GM21723 (cell line): ENCODE data around the gene IQGAP2.
"Not testable (repeated sequence)": the region's sequence is repeated elsewhere in the genome, so short reads cannot be mapped to it uniquely, and the experiment has no call there.

Experiments used
- ATAC-seq: cut with Tn5 transposase; IDR thresholded peaks from one replicate; pipeline ENCODE4 v1.9.1; 2021; ENCODE audit warnings: mild to moderate bottlenecking, moderate library complexity; ENCODE audit not compliant: unreplicated experiment

The IQGAP2 gene

DNA sequence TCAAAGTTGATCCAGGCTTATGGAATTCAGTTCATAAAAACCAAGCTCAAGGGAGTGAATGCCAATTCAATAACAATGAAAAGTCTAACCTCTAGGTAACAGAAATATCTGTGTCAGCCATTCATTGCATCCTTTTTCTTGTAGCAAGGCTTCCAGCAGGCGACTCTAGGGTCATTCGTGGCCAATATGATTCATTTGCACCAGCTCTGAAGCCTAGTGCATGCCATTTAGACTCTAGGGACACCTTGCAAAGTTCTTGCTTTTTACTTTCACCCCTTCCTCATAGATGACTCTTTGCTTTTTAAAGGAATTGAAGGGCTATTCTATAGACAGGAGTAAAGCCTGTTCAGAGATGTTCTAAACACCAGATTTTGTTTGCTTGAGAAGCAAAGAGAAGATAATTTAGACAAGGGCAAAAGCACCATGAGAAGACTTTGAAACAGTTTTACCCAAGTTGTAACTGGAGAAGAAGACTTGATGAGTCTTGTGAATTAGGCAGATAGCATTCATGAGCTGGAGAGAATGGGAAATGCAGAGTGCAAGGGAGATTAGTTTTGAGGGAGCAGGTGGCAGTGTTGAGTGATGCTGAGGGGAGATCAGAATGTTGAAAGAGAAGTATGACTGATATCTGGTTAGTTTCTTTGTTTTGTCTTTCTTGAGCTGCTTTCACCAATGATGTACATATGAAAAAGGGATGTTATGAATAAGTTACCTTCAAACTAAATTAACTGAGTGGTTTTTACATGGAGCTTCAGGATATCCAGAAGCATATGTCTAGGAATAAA, 125.7 kb downstream of the IQGAP2 start:
- no peak for ATAC-seq

DNA sequence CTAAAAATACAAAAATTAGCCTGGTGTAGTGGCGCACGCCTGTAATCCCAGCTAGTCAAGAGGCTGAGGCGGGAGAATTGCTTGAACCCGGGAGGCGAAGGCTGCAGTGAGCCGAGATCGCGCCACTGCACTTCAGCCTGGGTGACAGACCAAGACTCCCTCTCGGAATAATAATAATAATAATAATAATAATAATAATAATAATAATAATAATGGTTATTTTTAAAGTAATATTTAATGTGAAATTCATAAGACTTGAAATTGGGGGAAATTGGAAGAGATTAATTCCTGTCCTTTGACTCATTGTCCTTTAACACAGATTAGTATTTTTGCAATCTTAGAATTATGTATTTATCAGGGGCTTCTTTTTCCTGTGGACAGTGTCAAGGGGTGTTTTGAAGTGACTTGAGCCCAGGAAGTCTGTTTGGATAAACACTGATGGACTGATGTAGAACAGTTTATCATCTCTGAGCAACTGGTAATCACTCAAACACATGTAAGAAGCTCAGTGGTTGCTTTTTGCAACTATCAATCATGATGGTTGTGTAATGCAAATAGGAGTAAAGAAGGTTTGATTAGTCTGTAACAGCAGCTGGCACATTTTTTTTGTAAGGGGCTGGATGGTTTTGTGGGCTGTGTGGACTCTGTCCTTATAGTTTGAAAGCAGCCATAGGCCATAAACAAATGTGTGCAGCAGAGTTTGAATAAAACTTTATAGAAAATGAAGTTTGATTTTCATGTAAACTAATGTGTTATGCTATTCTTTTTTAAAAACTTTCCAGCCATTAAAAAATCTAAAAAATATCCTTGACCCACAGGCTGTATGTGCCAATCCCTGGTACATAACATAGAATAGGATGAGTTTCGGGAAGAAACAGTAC, 126.6 kb downstream of the IQGAP2 start:
- no peak for ATAC-seq

DNA sequence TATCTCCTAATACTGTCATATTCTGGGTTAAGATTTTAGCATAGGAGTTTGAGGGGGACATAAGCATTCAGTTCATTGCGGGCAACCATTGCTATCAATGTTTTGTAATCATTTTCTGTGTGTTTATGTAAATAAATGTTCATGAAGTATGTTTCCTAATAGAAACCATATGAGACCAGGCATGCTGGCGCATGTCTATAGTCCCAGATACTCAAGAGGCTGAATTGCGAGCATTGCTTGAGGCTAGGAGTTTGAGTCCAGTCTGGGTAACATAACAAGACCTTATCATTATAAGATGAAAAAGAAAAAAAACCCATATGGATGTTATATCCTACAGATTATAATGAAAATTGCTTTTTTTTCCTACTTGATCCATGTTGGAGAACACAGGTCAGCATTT, 129.0 kb downstream of the IQGAP2 start:
- no peak for ATAC-seq

DNA sequence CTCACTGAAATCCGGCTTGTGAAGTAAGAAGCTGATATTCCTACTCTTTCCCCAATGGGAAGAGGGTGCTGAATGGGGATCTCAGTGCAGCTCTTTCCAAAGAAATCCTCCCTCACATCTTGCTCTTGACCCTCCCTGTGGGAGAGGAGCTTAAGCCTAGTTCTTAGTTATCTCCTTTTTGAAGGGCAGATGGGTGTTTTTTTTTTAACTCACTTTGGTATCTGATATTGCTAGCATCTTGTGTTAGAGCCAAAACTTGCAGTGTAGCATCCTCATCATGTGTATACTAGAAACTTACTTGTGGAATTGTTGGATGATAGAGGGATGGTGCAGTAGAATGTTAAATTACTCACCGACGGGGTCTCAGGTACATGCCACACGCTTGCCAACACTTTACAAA, 129.9 kb downstream of the IQGAP2 start:
- no peak for ATAC-seq

DNA sequence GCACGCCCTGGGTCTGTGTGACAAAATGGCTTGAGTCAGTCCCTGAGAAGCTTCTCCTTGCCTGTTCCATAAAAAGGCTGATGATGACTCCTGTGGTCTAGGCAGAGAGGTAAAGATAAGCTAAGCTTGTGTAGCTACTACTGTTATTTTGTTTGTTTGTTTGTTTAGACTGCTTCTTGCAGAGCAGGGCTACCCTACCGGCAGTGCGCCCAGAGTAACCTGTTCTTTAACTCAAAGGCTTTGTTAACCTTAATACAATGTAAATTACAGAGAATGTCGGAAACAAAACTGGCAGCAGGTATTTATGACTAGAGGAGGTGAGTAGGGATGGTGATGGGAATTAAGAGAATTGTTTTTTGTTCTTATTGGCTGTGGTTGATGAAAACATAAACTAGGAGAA, 132.5 kb downstream of the IQGAP2 start:
- no peak for ATAC-seq

DNA sequence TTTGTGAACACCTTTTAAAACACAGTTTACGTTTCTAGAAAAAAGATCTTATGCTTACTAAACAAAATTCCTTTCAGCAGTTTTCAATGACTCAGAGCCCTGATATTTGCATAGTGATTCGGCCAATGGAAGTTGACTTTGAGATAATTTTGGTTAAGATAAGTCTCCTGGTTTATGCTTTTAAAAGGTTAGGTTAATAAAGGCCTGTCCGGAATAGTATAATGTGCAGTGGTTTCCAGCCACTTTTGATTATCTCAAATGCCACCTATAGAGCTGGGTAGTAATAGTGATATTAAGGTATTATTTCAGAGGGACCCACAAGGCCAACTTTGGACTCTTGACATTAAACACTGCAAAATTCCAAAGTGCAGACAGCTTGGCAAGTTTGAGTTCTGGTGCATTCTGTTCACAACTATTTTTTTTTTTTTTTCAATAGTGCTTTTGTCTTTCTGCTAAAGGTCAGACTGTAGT, 134.0 kb downstream of the IQGAP2 start:
- ATAC-seq, result no peak

DNA sequence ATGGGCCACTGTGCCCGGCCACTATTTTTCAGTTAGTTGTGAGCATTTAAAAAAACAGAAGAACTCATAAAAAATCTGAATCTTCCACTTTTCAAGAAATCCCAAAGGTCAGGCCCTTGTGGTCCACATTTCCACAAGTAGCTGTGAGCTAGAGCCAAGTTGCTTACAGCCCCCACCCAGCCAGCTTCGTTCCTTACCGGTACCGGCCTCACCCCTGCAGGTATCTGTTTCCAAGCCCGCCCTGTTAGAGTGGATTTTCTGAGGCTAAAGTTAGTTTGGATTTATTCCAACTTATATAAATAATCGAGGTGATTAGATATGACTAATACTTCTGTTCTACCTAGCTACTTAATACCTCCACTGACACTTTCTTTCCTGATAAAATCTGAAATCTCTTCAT, 139.2 kb downstream of the IQGAP2 start:
- ATAC-seq, result no peak

DNA sequence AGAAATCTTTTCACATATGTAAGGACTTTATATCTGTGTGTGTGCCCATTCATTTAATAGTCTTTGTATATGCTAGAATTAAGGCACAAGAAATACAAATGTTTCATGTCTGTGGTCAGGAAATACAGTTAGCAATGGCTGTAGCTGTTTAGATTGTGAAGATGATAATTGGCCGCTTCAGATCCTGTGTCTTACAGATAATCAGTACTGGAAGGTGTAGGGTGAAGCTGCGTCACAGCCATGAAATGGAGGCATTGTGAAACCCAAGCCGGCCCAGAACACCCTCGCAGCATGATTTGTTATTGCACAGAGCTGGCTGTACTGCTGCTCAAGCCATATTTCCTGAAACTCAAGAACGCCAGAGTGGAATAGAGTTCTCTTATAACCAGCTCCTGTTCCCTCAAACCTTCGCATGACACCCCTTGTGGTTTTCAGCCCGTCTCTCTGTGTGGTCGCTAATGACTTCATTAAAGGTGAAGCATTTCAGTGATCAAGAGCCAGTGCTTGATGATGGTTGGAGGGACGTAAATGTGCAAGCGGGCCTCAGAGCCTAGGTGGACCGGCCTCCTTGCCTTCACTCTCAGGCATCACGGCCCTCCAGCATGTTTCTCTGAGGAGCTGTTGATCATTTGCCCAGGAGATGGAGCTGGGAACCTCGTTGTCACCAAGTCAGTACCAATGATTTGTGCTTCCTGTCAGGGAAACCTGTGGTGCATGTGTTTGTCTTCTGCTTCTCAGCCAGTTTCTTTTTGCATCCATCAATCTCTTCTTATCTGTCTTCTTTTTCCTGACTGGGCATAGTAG, 140.0 kb downstream of the IQGAP2 start:
- no peak for ATAC-seq

DNA sequence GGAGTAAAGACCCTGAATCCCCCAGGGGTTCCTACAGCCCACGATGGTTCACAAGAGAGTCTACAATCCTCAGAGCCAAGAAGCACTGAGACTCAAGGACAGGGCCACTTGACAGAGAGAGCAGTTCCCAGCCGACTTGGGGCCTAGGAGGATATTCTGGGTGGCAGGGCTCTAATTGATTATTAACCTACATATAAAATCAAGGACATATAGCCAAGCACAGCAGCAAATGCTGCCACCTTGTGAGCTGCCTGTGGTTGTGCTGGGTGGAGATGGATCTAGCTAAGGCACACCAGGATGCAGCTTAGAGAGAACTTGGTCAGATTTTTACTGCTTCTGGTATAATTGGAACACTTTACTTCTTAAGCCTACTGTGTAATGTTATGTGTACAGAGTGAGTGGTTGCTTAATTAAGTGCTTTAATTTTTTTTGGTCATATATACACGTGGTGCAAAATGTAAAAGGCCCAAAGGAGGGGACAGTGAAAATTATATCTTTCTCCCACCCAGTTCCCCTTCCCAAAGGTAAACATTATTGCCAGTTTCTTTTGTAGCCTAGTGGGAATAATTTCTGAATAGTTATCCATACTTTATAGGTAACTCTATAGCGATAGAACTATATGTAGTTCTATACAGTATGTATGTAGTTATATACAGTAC, 141.3 kb downstream of the IQGAP2 start:
- ATAC-seq, result no peak

DNA sequence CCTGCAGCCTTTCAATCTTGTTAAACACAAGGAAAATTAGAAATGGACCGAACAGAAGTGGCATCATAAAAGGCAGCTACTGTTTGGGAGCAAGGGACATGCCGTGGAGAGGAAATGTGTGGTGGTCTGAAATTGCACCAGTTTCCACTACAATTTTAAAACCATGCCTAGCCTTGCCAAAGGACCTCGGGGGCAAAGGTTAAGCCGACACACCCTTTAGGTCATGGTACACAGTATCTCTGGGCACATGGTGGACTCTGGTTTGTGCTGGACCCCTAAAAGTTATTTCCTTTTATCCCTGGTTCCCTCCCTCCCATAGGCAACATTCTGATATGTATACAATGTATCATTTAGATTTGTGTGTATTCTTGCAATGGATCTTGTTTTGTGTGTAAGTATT, 142.1 kb downstream of the IQGAP2 start:
- no peak for ATAC-seq

DNA sequence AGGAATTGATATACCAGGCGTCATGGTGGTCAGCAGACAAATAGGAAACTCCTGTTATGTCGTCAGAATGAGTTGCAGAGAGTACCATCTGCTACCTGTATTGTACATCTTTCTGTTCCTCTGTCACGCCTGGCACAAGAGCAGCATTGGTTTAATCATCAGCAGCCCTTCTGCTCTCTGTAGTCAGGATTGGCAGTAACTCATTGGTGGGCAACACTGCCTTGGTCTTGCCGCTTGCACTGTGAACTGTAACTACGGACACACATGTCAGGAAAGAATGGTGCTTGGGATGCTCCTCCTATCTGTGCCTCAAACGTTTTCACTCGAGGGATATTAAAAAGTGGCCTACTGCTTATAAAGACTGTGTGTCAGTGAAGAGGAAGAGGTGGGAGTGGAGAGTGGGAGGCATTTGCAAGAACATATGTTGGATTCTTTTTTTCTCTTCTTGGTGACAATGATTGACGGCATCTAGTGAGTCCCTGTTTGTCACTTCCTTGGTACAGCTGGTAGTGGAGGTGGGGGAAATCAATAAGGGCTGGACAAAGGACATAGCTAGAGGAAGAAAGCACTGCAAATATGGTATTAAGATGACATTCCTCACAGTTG, 143.5 kb downstream of the IQGAP2 start:
- no peak for ATAC-seq

DNA sequence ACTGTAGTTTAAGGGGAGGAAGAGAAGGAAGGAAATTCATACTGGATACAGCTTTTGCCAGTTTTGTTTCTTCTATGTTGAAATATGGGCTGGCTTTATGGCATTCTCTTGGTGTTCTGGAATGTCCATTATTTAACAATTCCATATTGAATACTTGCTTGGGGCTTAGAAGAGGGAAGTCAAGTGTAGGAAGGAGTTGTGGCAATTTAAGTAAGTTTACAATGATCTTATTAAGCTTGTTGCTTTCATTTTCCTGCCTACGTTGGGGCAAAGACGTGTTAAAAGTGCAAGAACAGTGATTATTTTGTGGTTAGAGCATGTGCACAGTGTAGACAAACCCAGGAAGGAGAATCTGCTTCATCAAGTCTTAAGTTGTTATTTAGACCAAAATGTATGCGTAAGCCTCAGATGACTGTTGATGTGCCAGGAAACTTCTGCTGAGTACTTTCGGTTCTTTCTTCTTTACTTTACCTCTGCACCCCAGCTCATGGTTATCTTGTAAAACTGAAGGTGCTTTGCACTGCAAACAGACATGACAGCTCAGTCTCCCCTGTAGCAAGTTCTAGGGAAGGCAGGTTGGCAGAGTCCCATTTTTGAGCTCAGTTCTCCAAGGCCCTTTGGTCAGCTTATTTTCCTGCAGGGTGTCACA, 144.3 kb downstream of the IQGAP2 start:
- ATAC-seq, result peak; percentile 74

DNA sequence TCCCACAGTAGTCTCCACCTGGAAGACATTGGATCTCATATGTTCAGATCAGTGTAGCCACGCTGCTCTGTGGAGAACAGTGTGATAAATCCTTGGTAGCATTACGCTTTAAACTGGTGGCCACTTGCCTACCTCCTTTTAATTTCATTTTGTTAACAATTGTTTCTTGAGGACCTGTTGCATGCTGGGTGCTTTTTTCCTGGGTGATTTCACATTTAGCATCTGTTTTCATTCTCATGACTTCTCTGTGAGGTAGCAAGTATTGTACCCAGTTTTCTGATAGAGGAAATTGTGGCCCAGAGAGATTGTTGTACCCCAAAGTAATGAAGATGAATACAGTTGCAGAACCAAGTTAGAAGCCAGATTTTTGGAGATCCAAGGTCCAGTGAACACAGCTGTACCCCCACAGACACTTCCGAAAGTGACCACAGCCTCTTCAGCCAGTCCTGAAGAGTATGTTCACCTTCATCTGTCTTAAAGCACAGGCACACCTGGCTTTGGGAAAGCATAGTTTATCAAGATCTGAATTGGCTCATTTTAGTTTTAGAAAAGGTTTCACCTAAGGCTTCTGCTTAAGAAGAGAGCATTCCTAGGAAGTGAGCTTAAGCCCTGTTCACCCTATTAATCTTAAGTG, 144.9 kb downstream of the IQGAP2 start:
- peak; percentile 40 for ATAC-seq

DNA sequence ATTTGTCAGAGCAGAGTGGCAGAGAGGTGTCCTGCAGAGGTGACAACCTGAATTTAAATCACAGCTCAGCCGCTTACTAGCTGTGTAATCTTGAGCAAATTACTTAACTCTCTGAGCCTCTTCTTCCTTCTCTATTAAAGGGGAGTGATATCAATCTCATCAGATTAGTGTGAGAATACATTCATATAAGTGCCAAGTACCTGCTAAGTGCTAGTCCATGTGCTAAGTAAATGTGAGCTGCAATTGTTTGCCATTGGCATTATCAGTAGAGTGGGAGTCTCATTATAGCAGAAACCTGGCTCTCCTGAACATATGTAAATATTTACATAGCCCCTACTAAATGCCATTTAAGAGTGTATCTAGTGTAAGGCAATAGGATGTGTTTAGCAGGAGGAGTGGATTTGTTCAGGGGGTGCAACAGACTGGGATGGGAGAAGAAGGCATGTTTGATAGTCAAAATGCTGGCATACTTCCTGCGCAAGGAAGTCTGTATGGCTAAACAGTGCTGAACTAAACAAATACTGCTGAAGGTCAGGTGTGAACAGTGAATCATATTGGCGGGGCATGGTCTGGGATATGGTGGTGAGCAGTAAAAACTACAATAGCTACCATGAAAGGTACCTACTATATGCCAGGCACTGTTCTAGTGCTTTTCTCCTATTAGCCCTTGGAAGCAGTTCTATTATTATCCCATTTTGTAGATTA, 145.6 kb downstream of the IQGAP2 start:
- peak; percentile 2 for ATAC-seq

DNA sequence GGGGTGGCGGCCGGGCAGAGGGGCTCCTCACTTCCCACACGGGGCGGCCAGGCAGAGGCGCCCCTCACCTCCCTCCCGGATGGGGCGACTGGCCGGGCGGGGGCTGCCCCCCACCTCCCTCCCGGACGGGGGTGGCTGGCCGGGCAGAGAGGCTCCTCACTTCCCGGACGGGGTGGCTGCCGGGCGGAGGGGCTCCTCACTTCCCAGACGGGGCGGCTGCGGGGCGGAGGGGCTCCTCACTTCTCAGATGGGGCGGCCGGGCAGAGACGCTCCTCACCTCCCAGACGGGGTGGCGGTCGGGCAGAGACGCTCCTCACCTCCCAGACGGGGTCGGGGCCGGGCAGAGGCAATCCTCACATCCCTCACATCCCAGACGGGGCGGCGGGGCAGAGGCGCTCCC, 147.8 kb downstream of the IQGAP2 start:
- not testable (repeated sequence) for ATAC-seq

DNA sequence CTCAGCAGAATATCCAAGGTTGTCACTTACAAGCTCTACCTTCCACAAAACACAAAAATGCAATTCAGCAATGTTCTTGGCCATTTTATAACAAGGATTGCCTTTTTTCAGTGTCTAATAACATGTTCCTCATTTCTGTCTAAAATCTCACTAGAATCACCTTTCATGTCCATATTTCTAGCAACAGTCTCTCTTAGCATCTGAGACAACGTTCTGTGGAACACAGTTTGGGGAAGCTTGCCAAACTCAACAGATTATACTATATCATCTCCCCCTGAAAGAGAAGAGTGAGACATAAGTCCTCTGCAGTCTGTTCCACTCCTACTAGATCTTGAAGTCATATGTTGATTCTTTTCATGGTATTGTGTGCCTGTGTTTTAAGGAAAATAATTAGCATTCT, 149.5 kb downstream of the IQGAP2 start:
- ATAC-seq, result no peak

DNA sequence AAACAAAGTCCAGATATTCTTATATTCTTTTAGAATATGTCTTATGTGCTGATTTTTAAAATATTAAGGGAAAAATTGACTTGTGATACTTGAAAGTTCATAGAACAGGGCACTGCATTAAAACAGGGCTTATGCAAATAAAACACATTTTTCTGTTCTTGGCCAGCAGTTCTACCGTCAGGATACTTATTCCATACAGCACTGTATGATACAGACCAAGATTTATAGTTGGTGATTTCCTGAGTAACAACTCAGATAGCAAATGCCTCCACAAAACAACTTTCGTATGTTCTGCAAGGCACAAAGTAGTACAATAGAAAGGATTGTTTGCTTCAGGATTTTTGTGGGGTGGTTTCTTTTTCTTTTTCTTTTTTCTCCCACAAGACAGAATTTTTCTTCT, 150.2 kb downstream of the IQGAP2 start:
- no peak for ATAC-seq

DNA sequence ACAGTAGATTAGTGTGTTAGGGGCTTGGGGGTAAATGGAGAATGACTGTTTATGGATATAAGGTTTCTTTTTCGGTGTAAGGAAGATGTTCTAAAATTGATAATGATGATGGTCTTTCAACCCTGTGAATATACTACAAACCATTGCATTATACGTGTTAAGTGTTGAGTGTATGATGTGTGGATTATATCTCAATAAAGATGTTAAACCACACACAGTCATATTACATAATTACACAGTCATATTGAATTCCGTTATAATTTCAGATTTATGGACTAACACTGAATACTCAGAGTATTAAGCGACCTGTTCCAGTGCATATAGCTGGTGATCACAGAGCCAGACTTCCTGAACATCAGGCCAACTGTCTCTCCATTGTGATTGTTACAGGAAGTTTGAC, 152.0 kb downstream of the IQGAP2 start:
- no peak for ATAC-seq

DNA sequence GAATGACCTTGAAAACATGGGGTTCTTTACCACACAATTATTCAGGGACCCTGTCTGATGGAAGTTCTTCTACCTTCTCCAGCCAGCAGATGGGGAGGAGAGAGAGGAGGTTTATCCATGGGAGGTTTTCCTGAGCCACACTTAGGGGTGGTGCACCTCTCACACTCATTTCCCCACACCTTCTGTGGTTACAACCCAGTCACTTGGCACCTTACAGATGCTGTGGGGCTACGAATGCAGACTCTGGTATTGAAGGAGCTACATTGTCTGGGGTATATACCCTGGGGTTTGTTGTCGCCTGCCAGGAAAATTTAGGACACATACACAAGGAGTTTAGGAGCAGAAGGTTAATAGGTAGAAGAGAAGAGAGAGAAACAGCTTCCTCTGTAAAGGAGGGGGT, 152.6 kb downstream of the IQGAP2 start:
- no peak for ATAC-seq
